NCI-H1048 (cell line): ENCODE data around the gene PTPRN2.
"Not testable (repeated sequence)": the region's sequence is repeated elsewhere in the genome, so short reads cannot be mapped to it uniquely, and the experiment has no call there.

Experiments
- DNase-seq: peaks from one replicate; lab custom pipeline; 2025; lab: John Stamatoyannopoulos, UW

Gene PTPRN2

GRCh38 chr7:158366346-158366745, 221.3 kb downstream of the PTPRN2 start:
- DNase-seq: no peak

DNA sequence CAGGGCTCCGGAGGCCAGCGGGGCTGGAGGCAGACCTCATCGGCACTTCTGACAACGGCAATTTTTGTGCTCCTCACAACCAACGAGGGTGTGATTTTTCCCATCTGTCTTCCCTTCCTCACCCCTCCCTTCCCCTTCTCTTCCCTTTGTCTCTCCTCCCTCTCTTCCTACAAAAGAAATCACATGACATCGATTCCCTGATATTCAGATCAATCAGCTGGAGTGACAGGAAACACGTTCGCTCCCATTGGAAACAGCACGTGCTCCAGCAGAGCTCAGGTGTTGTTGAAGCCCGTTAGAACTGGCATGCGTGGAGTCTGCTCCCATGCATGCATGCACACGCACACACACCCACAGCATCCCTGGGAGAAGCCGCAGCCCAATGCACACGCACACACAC, 222.4 kb downstream of the PTPRN2 start:
- no peak for DNase-seq

GRCh38 chr7:158364451-158364850, 223.2 kb downstream of the PTPRN2 start:
- no peak for DNase-seq

- no peak for DNase-seq
Measured at GRCh38 chr7:158362912-158363905, 224.4 kb downstream of the PTPRN2 start.

DNA sequence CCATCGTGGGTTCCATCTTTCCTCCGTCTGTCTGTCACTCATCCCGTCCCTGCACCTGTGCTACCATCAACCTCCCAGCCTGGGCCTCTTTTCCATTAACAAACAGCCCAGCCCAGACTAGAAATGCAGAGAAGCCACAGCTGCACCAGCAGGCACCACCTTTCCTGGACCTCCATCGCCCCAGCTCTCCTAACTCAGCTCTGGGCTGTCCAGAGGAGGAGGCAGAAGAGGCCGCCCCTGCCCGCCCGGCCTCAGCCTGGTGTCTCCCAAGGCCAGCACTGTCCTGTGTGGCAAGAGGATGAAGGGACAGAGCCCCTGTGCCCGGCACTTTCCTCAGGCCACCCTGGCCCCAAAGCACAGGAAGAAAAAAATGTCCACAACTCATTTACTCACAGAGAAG, 225.6 kb downstream of the PTPRN2 start:
- DNase-seq: no peak

- DNase-seq: no peak
Measured at GRCh38 chr7:158361326-158361946, 226.2 kb downstream of the PTPRN2 start.

- DNase-seq: no peak
Measured at GRCh38 chr7:158358926-158359645, 228.5 kb downstream of the PTPRN2 start.

DNA sequence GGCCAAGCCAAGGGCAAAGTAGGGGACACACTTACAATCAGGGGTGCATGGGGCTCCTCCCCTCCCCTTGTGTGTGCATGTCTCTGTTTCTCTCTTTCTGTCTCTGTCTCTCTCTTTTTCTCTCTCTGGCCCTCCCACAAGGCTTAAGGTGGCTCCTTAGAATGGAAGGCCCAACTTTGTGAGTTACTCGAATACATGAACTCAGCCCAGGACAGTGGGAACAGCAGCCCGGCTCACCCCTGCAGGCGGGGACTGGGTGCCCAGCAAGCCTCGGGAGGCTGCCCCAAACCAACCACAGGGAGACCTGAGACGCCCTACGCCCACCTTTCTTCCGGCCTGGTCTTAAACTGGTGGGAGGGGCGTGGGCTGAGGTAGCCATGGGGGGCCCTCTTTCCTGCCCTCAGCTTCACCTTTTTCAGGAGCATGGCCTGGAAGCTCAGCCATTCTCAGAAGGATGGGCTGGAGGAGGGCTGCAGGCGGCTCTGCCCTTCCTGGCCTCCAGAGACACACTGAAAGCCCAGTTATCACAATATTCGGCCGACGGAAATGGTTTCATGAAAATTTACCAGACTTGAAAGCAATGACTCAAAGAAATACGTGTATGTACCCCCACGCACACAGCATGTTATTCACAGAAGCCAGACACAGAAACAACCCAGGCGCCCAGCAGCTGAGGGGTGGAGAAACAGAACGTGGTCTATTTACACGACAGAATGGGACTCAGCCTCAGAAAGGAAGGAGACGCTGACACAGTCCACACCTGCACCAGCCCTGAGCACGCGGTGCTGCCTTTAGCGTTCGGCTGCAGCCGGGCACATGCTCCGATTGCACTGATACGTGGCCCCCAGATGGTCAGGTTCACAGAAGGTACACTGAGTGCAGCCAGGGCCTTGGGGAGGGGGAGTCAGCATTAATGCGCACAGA, 229.5 kb downstream of the PTPRN2 start:
- DNase-seq: no peak

DNA sequence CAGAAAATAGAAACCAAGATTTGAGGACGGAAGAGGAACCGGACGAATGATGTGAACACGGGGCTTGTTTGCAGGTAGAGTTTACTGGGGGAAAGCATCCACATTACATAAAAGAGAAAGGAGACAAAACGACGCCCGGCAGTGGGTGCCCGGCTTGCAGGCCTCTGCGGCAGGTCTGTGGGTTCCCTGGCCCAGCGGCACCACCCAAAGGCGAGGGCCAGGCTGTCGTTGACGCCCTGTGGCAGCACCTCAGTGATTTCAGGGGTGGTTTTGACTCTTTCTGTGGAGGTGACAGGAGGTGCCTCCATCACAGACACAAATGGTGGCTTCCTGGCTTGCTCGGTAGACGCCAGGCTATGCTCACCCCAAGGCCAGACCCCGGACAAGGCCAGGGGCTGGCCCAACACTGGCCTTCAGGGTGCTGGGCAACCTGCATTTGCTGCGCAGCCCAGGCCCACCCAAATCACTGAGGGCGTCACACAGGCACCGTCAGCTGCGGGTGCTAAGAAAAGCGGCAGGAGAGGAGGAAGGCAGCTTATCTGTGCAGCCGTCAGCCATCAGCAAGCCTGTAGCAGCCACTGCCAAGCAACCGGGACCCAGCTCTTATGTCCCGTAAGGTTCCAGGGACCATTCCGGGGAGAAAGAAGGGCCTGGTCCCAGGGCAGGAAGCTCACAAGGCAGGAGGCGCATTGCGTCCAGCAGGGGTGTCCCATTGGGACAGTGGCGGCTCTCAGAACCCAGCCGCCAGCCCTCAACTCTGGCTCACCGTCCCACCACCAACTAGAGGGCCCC, 230.3 kb downstream of the PTPRN2 start:
- no peak for DNase-seq

GRCh38 chr7:158356454-158356853, 231.2 kb downstream of the PTPRN2 start:
- no peak for DNase-seq

- DNase-seq: no peak
Measured at GRCh38 chr7:158355456-158356065, 232.1 kb downstream of the PTPRN2 start.

GRCh38 chr7:158354861-158355260, 232.8 kb downstream of the PTPRN2 start:
- no peak for DNase-seq

DNA sequence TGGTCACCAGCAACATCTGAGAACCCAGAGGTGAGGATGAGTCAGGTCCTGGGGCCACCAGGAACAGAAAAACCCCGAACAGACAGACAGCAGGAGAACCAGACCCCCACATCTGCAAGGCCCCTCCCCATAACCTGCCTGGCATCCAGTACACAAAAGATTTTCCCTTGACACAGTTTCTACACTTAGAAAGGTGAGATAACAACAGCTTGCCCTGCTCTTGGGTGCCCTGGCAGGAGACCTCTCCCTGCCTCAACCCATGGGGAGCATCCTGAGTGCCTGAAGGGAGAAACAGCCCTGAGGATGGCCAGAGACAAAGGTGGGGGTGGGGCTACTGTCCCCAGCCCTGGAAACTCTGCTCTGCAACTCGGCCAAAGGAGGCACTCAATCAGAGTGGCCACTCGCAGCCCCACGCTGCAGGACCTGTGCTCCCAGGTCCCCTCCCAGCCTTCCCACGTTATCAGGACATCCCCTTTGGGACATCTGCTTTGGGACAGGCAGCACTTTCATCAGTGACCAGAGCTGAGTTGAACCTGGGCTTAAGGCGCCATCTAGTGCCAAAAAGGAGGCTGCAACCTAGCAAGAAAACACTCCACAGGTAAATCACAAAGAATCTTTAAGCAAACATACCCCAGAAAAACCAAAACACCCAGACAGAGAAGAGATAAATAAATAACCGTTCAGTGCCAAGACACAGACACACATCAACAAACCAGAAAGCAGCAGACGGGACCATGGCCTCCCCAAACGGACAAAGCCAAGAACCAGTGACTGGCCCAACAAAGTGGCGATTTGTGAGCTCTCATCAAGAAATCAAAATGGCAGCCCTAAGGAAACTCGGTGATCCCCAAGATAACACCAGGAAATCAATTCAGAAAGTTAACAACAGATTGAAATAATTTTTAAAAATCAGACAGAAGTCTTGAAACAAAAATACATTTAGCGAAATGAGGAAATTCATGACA, 233.7 kb downstream of the PTPRN2 start:
- DNase-seq: no peak

GRCh38 chr7:158351899-158352729, 235.5 kb downstream of the PTPRN2 start:
- DNase-seq: not testable (repeated sequence)

- no peak for DNase-seq
Measured at GRCh38 chr7:158351481-158351880, 236.1 kb downstream of the PTPRN2 start.

DNA sequence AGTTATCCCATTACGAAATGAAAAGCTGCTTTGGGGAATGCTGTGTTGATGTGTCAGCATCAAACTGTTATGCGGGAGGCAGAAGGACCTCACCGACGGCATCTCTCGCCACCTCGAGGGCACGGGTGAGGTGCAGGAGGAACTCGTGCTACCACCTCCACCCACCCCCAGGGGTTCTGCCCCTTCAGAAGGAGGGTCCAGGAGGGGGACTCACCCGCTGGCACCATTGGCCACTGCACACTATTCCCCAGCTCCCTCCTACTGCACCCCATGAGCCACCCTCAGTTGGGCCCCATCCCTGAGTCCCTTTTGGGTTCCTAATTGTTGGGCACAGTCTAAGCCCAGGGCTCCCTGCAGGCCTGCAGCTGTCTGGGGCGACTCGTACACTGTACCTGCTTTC, 236.6 kb downstream of the PTPRN2 start:
- DNase-seq: no peak

DNA sequence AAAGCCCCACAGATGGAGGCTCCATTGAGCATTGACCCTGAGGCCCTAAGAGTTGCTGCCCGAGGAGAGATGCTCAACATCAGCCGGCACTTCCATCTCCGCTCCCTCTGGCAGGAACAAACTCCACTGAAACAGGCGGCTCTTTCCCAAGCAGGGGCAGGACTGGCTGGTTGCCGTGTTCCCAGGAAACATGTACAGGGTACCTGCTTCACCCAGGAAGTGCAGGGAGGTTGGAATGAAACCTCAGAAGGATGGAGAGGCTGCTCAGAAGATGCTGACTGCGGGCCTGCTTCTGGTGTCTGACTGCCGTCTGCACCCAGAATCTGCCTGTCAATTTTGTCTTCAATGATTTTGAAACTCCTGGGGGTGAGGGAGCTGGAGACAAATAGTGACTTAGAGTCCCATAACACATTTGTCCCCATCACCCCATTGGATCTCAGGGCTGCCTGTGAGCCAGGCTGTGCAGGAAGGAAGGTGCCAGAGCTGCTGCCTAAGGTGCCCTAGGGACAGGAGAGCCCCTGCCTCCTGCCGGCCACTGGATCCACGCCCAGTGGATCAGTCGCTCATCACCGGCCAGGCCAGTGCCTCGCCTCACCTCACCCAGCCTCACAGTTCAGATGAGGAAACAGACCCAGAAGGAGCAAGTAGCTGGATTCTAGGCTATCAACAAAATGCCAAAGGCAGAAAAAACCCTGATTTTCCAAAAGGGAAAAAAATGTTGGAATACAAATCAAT, 237.3 kb downstream of the PTPRN2 start:
- DNase-seq: no peak
